Thymus (tissue), 11 donors: ENCODE results near the gene P2RY14. TPM values are rescaled to one million over a fixed set of nuclear protein-coding genes. Genes with fewer than 3 reads are reported as not detected.
"Not testable (repeated sequence)": the region's sequence is repeated elsewhere in the genome, so short reads cannot be mapped to it uniquely, and the experiment has no call there.

Experiments used
- DNase-seq, 9 donors: peaks; one replicate each; pipeline ENCODE4 v3.0.0-alpha.2; 2013; ENCODE audit warnings: low spot score in 9 of 9, low read depth in 6 of 9, missing footprints in 1 of 9
- H3K27ac ChIP-seq, 2 donors: one replicate each; pipeline ENCODE4 v1.5.1; 2013; ENCODE audit warnings: control low read depth in 1 of 2, low read depth in 1 of 2, low read length in 1 of 2, mild to moderate bottlenecking in 1 of 2, moderate library complexity in 1 of 2
- H3K27me3 ChIP-seq, 2 donors: one replicate each; pipeline ENCODE4 v1.5.1; 2013; ENCODE audit warnings: low read length in 1 of 2; ENCODE audit not compliant: control insufficient read depth in 2 of 2, insufficient read depth in 1 of 2
- H3K36me3 ChIP-seq, 2 donors: one replicate each; pipeline ENCODE4 v1.5.1; 2013; ENCODE audit warnings: low read length in 1 of 2, mild to moderate bottlenecking in 1 of 2, moderate library complexity in 1 of 2; ENCODE audit not compliant: control insufficient read depth in 2 of 2, insufficient read depth in 2 of 2
- H3K4me1 ChIP-seq, 2 donors: one replicate each; pipeline ENCODE4 v1.5.1; 2013; ENCODE audit warnings: low read length in 2 of 2; ENCODE audit not compliant: control insufficient read depth in 2 of 2, insufficient read depth in 2 of 2
- H3K4me3 ChIP-seq, 2 donors: one replicate each; pipeline ENCODE4 v1.5.1; 2013; ENCODE audit warnings: low read length in 2 of 2, control low read depth in 1 of 2, mild to moderate bottlenecking in 1 of 2
- H3K9me3 ChIP-seq, 2 donors: one replicate each; pipeline ENCODE4 v1.5.1; 2013; ENCODE audit warnings: low read length in 1 of 2, mild to moderate bottlenecking in 1 of 2; ENCODE audit not compliant: control insufficient read depth in 2 of 2, insufficient read depth in 1 of 2
- WGBS: extraction: QIAGEN DNeasy Blood & Tissue Kit; methylation state at CpG from one replicate; pipeline ENCODE4 v1.1.7; 2013; 5-methylcytosine and 5-hydroxymethylcytosine counted together
- polyA plus RNA-seq: library from polyadenylated mRNA; stranded (reverse); fragments of 200-250 nt; gene quantifications from one replicate; pipeline ENCODE4 v1.2.3, GENCODE V29; 2013
- total RNA-seq: library from RNA; stranded (reverse); fragments of 120-200 nt; gene quantifications from one replicate; pipeline ENCODE4 v1.2.4, GENCODE V29; 2013
- donor health status: healthy.

P2RY14 gene
- total and polyA plus RNA-seq, 2 donors, result 2.1 to 8.2 TPM

DNA sequence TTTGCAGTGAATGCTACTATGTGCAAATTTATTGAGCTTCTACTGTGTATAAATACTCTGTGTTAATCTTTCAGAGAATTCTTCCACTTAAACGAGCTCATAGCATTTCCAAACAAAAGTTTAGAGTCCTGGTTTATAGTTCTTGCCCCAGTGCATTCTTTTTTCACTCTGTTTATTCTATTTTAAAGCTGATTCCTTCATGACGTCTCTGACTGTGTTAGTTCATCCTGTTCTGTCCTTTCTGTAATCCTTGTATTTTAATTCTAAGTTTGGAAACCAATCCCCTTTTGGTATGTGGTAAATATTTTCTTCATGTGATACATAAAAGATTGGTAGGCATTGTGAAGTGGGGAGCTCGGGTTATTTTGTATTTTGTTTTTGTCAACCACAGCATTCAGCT lies 18.7 kb downstream of the P2RY14 start:
- no peaks in the 10 kb centered on the region for H3K4me1 ChIP-seq
- H3K27me3 ChIP-seq, result no peaks in the 10 kb centered on the region
- H3K36me3 ChIP-seq, result no peaks in the 10 kb centered on the region
- WGBS, result 94% methylated on average over 3 of the region's 3 CpGs
- H3K9me3 ChIP-seq, result no peaks in the 10 kb centered on the region
- no peak overlapping the region for H3K27ac ChIP-seq
- no peak overlapping the region for H3K4me3 ChIP-seq
- DNase-seq, result no peak

DNA sequence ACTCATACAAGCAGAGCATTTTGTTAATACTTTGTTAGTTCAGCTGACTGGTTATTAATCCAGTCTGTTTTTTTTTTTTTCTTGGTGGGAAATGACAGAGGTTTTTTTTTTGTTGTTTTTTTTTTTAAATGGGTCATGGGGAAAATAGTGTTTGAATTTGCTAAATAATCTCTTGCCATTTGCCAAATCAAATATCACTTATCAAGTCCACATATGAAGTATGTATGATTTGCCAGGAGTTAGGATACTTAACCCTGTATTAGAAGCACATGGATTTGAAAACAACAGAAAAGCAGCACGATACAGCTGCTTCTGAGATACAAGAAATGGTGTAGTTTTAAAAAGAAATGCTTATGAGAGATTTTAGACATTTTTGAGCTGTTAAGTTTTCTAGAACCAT lies 21.6 kb downstream of the P2RY14 start:
- DNase-seq, result no peak
- H3K27me3 ChIP-seq, result no peaks in the 10 kb centered on the region
- H3K9me3 ChIP-seq, result no peaks in the 10 kb centered on the region
- no peak overlapping the region for H3K27ac ChIP-seq
- no peaks in the 10 kb centered on the region for H3K36me3 ChIP-seq
- no peak overlapping the region for H3K4me3 ChIP-seq
- no peaks in the 10 kb centered on the region for H3K4me1 ChIP-seq
- WGBS, result 96% methylated on average over 1 of the region's 1 CpG

DNA sequence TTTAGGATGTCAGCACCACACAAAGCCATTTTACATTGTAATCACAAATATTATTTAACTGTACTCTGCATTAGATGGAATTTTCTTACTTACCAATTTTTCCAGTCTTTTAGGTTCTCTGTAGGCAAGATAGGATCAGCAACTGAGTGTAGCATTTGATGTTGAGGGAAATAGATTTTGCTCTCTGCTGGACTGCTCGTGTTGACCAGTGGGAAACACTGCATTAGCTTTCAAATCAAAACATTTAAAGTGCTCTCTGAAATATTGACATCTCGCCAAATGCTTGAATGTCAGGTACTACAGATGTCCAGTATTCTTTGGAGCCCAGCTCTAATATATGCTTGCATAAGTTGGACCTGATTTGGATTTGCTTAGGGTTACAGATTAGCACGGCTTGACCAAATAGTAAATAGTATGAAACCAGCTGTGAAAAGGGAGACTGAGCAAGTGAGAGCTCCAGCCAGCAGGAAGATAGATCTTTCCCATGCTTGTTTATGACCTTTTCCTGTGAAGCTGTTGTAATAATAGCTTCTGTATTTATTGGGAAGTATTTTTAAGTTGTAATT lies 29.5 kb downstream of the P2RY14 start:
- H3K36me3 ChIP-seq, result no peaks in the 10 kb centered on the region
- no peaks in the 10 kb centered on the region for H3K9me3 ChIP-seq
- DNase-seq, result no peak
- H3K4me1 ChIP-seq, result no peaks in the 10 kb centered on the region
- no peaks in the 10 kb centered on the region for H3K27me3 ChIP-seq
- no peak overlapping the region for H3K27ac ChIP-seq
- 94% methylated on average over 3 of the region's 3 CpGs for WGBS
- H3K4me3 ChIP-seq, result no peak overlapping the region

DNA sequence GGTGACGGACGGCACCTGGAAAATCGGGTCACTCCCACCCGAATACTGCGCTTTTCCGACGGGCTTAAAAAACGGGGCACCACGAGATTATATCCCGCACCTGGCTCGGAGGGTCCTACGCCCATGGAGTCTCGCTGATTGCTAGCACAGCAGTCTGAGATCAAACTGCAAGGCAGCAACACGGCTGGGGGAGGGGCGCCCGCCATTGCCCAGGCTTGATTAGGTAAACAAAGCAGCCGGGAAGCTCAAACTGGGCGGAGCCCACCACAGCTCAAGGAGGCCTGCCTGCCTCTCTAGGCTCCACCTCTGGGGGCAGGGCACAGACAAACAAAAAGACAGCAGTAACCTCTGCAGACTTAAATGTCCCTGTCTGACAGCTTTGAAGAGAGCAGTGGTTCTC lies 36.3 kb downstream of the P2RY14 start:
- not testable (repeated sequence) for H3K27ac ChIP-seq, H3K4me3 ChIP-seq, H3K27me3 ChIP-seq, DNase-seq, H3K9me3 ChIP-seq, H3K36me3 ChIP-seq, H3K4me1 ChIP-seq
- 97% methylated on average over 17 of the region's 18 CpGs for WGBS

DNA sequence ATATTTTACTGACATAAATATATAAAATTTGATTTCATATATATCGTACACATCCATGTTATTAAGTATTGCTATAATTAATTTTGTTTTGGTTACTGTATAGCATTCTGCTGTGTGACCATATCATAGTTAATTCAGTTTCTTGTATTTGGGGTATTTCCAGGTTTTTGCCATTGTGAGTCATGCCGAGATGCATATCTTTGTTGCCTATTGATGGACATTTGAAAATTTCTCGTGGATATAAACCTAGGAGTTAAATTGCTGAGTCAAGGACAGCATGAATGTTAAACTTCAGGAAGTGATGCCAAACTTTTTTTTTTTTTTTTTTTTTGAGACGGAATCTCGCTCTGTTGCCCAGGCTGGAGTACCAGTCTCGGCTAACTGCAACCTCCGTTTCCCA lies 41.6 kb downstream of the P2RY14 start:
- no peak for DNase-seq
- no peaks in the 10 kb centered on the region for H3K4me1 ChIP-seq
- H3K27ac ChIP-seq, result no peak overlapping the region
- H3K36me3 ChIP-seq, result no peaks in the 10 kb centered on the region
- WGBS, result 97% methylated on average over 7 of the region's 7 CpGs
- H3K27me3 ChIP-seq, result no peaks in the 10 kb centered on the region
- H3K9me3 ChIP-seq, result no peaks in the 10 kb centered on the region
- no peak overlapping the region for H3K4me3 ChIP-seq

DNA sequence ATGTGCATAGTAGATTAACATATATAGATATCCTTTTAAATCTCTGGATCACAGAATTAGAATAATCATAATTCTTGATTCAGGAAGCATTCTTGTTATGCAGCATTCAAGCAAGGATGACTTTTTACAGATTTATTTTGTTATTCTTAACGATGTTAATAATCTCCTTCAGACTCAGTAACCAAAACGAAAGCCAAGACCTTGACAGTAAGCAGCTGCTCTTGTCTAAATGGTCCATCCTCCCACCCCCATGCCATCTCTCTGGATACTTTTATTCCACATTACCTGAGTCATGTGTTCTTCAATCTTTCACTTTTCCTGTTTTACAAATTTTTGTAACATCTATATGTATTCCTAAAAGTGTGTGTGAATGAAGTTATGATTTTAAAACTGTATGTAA lies 42.0 kb downstream of the P2RY14 start:
- Histone ChIP-seq H3K36me3 (no peaks in the 10 kb centered on the region), H3K4me3 (no peak overlapping the region), H3K27me3 (no peaks in the 10 kb centered on the region), H3K27ac (no peak overlapping the region), H3K4me1 (no peaks in the 10 kb centered on the region), H3K9me3 (no peaks in the 10 kb centered on the region)
- 88% methylated on average over 2 of the region's 2 CpGs for WGBS
- DNase-seq, result no peak

DNA sequence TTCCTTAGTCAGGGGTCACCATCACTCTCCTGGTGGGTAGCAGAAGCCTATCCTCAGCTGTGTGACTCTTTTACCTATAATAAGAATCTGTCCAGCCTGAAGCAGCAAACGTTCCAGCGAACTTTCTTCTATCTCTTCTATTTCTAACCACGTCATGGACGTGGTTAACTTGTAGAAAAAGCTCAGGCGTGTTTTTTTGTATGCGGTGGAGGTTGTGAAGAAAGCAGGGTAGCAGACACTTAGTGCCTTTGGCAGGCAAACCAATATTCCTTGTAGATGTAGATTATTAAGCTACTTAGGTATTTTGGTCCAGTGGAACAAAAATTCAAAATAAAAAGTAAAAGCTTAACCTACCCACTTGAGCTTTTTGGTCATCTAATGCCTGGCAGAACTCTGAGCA lies 43.5 kb downstream of the P2RY14 start:
- H3K27me3 ChIP-seq, result no peaks in the 10 kb centered on the region
- no peak overlapping the region for H3K4me3 ChIP-seq
- no peaks in the 10 kb centered on the region for H3K9me3 ChIP-seq
- no peak overlapping the region for H3K27ac ChIP-seq
- no peak for DNase-seq
- WGBS, result 80% methylated on average over 6 of the region's 6 CpGs
- peaks cover 0 to 2% of the 10 kb centered on the region in 2 donors for H3K4me1 ChIP-seq
- no peaks in the 10 kb centered on the region for H3K36me3 ChIP-seq

DNA sequence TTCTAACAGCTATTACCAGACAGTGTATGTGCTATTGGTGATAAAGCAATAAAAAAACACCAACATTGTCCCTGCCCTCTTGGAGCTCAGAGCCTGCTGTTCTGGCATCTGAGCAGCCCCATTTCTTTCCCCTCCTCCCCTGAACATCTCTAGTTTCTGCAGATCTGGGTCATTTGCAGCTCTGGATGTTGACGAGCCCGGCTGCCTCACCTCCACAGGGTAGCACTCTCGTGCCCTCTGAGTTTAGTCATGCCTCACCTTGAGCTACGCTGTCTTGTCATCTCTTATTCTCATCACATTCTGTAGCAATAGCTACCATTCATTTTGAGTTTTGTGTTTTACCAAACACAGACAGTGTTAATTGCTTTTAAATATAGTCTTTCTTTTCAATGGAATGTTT lies 45.4 kb downstream of the P2RY14 start:
- 96% methylated on average over 4 of the region's 4 CpGs for WGBS
- no peaks in the 10 kb centered on the region for H3K36me3 ChIP-seq
- H3K27me3 ChIP-seq, result no peaks in the 10 kb centered on the region
- no peaks in the 10 kb centered on the region for H3K9me3 ChIP-seq
- H3K27ac ChIP-seq, result no peak overlapping the region
- DNase-seq, result no peak
- no peak overlapping the region for H3K4me3 ChIP-seq
- H3K4me1 ChIP-seq, result peaks cover 0 to 10% of the 10 kb centered on the region in 2 donors

DNA sequence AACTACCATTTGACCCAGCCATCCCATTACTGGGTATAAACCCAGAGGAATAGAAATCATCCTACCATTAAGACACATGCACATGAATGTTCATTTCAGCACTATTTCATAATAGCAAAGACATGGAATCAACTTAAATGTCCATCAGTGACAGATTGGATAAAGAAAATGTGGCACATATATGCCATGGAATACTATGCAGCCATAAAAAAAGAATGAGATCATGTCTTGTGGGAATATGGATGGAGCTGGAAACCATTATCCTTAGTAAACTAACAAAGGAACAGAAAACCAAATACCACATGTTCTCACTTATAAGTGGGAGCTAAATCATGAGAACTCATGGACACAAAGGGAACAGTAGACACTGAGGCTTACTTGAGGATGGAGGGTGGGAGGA lies 45.9 kb downstream of the P2RY14 start:
- not testable (repeated sequence) for DNase-seq, H3K36me3 ChIP-seq, H3K27ac ChIP-seq, H3K27me3 ChIP-seq, H3K4me3 ChIP-seq, H3K9me3 ChIP-seq
- H3K4me1 ChIP-seq, result peaks cover 0 to 13% of the 10 kb centered on the region in 2 donors

DNA sequence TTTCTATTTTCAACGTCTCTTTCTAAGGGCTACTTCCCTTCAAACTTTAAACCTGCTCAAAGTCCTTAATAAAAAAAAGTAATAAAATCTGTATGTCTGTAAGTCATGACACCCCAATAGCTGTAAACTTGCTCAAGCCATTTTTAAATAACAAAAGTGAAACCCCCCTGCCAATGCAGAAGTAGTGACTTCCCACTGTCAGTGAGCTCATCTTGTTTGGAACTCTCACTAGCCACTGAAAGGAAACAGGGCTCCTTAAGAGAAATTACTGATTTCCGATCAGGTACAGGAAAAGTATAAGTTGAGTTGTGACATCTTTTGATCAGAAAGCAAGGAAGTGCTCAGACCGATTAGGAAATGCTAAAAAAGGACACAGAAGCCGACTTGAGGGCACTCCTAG lies 47.7 kb downstream of the P2RY14 start:
- no peak overlapping the region for H3K27ac ChIP-seq
- H3K4me1 ChIP-seq, result peaks cover 0 to 26% of the 10 kb centered on the region in 2 donors
- H3K27me3 ChIP-seq, result no peaks in the 10 kb centered on the region
- 38% methylated on average over 4 of the region's 4 CpGs for WGBS
- no peaks in the 10 kb centered on the region for H3K9me3 ChIP-seq
- no peaks in the 10 kb centered on the region for H3K36me3 ChIP-seq
- no peak for DNase-seq
- H3K4me3 ChIP-seq, result no peak overlapping the region
